Neural cell (in vitro differentiated cells): ENCODE data around the gene SNX10. TPM values are rescaled to one million over a fixed set of nuclear protein-coding genes. Genes with fewer than 3 reads are reported as not detected.

Experiments used
- H2AFZ ChIP-seq: fragments of 200-600, 300-800 bp; sonication (generic), shearing (Covaris generic); 2 replicates; pipeline ENCODE4 v1.6.0; 2014; ENCODE audit warnings: low read depth, mild to moderate bottlenecking, antibody characterized with exemption, low read length, moderate library complexity
- H3F3A ChIP-seq: fragments of 200-600 bp; shearing (Covaris generic); 2 replicates; pipeline ENCODE4 v1.6.1; 2016; ENCODE audit warnings: mild to moderate bottlenecking, moderate library complexity, mixed read lengths, antibody characterized with exemption, low read length; ENCODE audit not compliant: insufficient read depth, poor library complexity, severe bottlenecking
- H3K27ac ChIP-seq: fragments of 200-600, 300-800 bp; sonication (generic), shearing (Covaris generic); 2 replicates; pipeline ENCODE4 v1.5.1; 2014; ENCODE audit warnings: mild to moderate bottlenecking, low read length, moderate library complexity
- H3K27me3 ChIP-seq: fragments of 300-800, 200-600 bp; sonication (generic), shearing (Covaris generic); 2 replicates; pipeline ENCODE4 v1.6.0; 2014; ENCODE audit warnings: mild to moderate bottlenecking, low read depth, low read length, moderate library complexity; ENCODE audit not compliant: insufficient read depth
- H3K36me3 ChIP-seq: fragments of 300-800, 200-600 bp; sonication (generic), shearing (Covaris generic); 2 replicates; pipeline ENCODE4 v1.5.1; 2014; ENCODE audit warnings: mild to moderate bottlenecking, antibody characterized with exemption, low read length, moderate library complexity; ENCODE audit not compliant: insufficient read depth
- H3K4me2 ChIP-seq: fragments of 300-800, 200-600 bp; sonication (generic), shearing (Covaris generic); 2 replicates; pipeline ENCODE4 v1.6.0; 2014; ENCODE audit warnings: mild to moderate bottlenecking, low read length
- H3K4me3 ChIP-seq: fragments of 300-800, 200-600 bp; sonication (generic), shearing (Covaris generic); 2 replicates; pipeline ENCODE4 v1.5.1; 2014; ENCODE audit warnings: mild to moderate bottlenecking, low read length, moderate library complexity
- H3K79me2 ChIP-seq: fragments of 200-600 bp; shearing (Covaris generic); replicated peaks from 2 replicates; pipeline ENCODE4 v1.6.0; 2014; ENCODE audit warnings: mild to moderate bottlenecking, low read length, moderate library complexity; ENCODE audit not compliant: insufficient read depth
- H3K9ac ChIP-seq: fragments of 300-800, 200-600 bp; sonication (generic), shearing (Covaris generic); 2 replicates; pipeline ENCODE4 v1.6.1; 2016; ENCODE audit warnings: mild to moderate bottlenecking, low read length, mixed read lengths
- H3K9me2 ChIP-seq: fragments of 200-600 bp; shearing (Covaris generic); 2 replicates; pipeline ENCODE4 v1.6.1; 2016; ENCODE audit warnings: mild to moderate bottlenecking, low read length, mixed read lengths; ENCODE audit not compliant: insufficient read depth
- H3K9me3 ChIP-seq: fragments of 200-600, 300-800 bp; sonication (generic), shearing (Covaris generic); 2 replicates; pipeline ENCODE4 v1.6.1; 2016; ENCODE audit warnings: mild to moderate bottlenecking, mixed run types, low read length, moderate library complexity, mixed read lengths
- H4K20me1 ChIP-seq: fragments of 200-600 bp; shearing (Covaris generic); 2 replicates; pipeline ENCODE4 v1.6.1; 2016; ENCODE audit warnings: mild to moderate bottlenecking, mixed run types; ENCODE audit not compliant: insufficient read depth
- CTCF ChIP-seq: fragments of 450-650 bp; IDR thresholded peaks from 2 replicates; pipeline ENCODE4 v1.5.1; 2014; ENCODE audit warnings: antibody characterized with exemption, mild to moderate bottlenecking, moderate library complexity; ENCODE audit not compliant: poor library complexity, severe bottlenecking
- EP300 ChIP-seq: fragments of 450-650 bp; conservative IDR thresholded peaks from 2 replicates; pipeline ENCODE4 v1.6.1; 2014; ENCODE audit warnings: antibody characterized with exemption, mild to moderate bottlenecking, moderate library complexity; ENCODE audit not compliant: poor library complexity, severe bottlenecking
- EZH2 ChIP-seq: fragments of 200-600, 300-800 bp; shearing (Covaris generic), sonication (generic); IDR thresholded peaks from 2 replicates; pipeline ENCODE4 v1.6.1; 2014; ENCODE audit warnings: antibody characterized with exemption, low read length, borderline replicate concordance, mild to moderate bottlenecking; ENCODE audit not compliant: insufficient read depth, poor library complexity, severe bottlenecking
- MXI1 ChIP-seq: fragments of 450-650 bp; conservative IDR thresholded peaks from 2 replicates; pipeline ENCODE4 v1.6.1; 2014; ENCODE audit warnings: antibody characterized with exemption, mild to moderate bottlenecking; ENCODE audit not compliant: poor library complexity, severe bottlenecking
- POLR2AphosphoS5 ChIP-seq: IDR thresholded peaks from 2 replicates; pipeline ENCODE4 v1.6.1; 2012
- RAD21 ChIP-seq: fragments of 450-650 bp; conservative IDR thresholded peaks from 2 replicates; pipeline ENCODE4 v1.6.1; 2014; ENCODE audit warnings: antibody characterized with exemption, mild to moderate bottlenecking, moderate library complexity
- SMC3 ChIP-seq: fragments of 450-650 bp; conservative IDR thresholded peaks from 2 replicates; pipeline ENCODE4 v1.6.1; 2014; ENCODE audit warnings: antibody characterized with exemption, mild to moderate bottlenecking, moderate library complexity; ENCODE audit not compliant: poor library complexity
- TAF1 ChIP-seq: IDR thresholded peaks from 2 replicates; pipeline ENCODE4 v1.6.1; 2012; ENCODE audit warnings: low read depth
- polyA plus RNA-seq: library from polyadenylated mRNA; depleted of rRNA; stranded (reverse); fragments of >200 nt; gene quantifications from 2 replicates; pipeline ENCODE4 v1.2.3, GENCODE V29; 2014
- TF ChIP-seq, protein P1 (sequence below): IDR thresholded peaks from 2 replicates; pipeline ENCODE4 v1.6.1; 2012; ENCODE audit warnings: borderline replicate concordance

Gene SNX10
- polyA plus RNA-seq, 1 donor from 2014 or later, result 25.6 TPM

DNA sequence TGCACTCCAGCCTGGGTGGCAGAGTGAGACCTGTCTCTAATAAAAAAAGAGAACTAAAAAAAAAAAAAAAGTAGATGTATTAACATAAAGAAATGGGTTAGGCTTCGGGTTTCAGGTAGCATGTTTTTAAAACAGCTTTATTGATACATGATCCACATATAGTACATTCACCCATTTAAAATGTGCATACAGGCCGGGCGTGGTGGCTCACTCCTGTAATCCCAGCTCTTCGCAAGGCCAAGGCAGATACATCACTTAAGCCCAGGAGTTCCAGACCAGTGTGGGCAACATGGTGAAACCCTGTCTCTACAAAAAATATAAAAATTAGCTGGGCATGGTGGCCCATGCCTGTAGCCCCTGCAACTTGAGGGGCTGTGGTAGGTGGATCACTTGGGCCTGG lies 39.5 kb downstream of the SNX10 start:
- Histone ChIP-seq H3K36me3 (no peaks in the 10 kb centered on the region), H3K27ac (no peak overlapping the region), H4K20me1 (no peaks in the 10 kb centered on the region), H3K9me2 (no peaks in the 10 kb centered on the region), H3K9me3 (no peaks in the 10 kb centered on the region), H2AFZ (no peak overlapping the region), H3K27me3 (no peaks in the 10 kb centered on the region), H3K4me3 (no peak overlapping the region), H3K9ac (no peak overlapping the region), H3K4me2 (no peak overlapping the region), H3K79me2 (no peaks in the 10 kb centered on the region), H3F3A (no peaks in the 10 kb centered on the region)
- no peak for TF ChIP-seq CTCF
- TF ChIP-seq, protein P1, sequence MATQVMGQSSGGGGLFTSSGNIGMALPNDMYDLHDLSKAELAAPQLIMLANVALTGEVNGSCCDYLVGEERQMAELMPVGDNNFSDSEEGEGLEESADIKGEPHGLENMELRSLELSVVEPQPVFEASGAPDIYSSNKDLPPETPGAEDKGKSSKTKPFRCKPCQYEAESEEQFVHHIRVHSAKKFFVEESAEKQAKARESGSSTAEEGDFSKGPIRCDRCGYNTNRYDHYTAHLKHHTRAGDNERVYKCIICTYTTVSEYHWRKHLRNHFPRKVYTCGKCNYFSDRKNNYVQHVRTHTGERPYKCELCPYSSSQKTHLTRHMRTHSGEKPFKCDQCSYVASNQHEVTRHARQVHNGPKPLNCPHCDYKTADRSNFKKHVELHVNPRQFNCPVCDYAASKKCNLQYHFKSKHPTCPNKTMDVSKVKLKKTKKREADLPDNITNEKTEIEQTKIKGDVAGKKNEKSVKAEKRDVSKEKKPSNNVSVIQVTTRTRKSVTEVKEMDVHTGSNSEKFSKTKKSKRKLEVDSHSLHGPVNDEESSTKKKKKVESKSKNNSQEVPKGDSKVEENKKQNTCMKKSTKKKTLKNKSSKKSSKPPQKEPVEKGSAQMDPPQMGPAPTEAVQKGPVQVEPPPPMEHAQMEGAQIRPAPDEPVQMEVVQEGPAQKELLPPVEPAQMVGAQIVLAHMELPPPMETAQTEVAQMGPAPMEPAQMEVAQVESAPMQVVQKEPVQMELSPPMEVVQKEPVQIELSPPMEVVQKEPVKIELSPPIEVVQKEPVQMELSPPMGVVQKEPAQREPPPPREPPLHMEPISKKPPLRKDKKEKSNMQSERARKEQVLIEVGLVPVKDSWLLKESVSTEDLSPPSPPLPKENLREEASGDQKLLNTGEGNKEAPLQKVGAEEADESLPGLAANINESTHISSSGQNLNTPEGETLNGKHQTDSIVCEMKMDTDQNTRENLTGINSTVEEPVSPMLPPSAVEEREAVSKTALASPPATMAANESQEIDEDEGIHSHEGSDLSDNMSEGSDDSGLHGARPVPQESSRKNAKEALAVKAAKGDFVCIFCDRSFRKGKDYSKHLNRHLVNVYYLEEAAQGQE, result no peak
- TF ChIP-seq EP300, result no peak
- TF ChIP-seq RAD21, result no peak
- no peak for TF ChIP-seq MXI1
- TF ChIP-seq EZH2, result no peak
- no peak for TF ChIP-seq POLR2AphosphoS5
- TF ChIP-seq SMC3, result no peak
- no peak for TF ChIP-seq TAF1

DNA sequence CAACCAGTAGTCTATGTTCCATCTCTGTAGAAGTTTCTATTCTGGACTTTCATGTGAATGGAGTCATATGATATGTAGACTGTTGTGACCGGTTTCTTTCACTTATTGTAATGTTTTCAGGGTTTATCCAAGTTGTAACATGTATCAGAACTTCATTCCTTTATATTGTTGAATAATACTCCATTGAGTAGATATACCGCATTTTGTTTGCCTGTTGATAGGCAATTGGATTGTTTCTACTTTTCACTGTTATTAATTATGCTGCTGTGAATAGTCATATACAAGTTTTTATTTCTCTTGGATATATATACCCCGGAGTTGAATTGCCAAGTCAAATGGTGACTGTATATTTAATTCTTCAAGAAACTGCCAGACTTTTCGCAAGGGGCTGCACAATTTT lies 40.1 kb downstream of the SNX10 start:
- Histone ChIP-seq H3K9me3 (no peaks in the 10 kb centered on the region), H3K79me2 (no peaks in the 10 kb centered on the region), H3K4me2 (no peak overlapping the region), H2AFZ (no peak overlapping the region), H3K27me3 (no peaks in the 10 kb centered on the region), H3K4me3 (no peak overlapping the region), H3K9me2 (no peaks in the 10 kb centered on the region), H3K27ac (no peak overlapping the region), H3F3A (no peaks in the 10 kb centered on the region), H3K36me3 (no peaks in the 10 kb centered on the region), H4K20me1 (no peaks in the 10 kb centered on the region), H3K9ac (no peak overlapping the region)
- no peak for TF ChIP-seq RAD21
- TF ChIP-seq CTCF, result no peak
- no peak for TF ChIP-seq EP300
- TF ChIP-seq SMC3, result no peak
- no peak for TF ChIP-seq TAF1
